ENCODE measurements around the gene PRUNE2. TPM values are rescaled to one million over a fixed set of nuclear protein-coding genes. Genes with fewer than 3 reads are reported as not detected.
"Not testable (repeated sequence)": the region's sequence is repeated elsewhere in the genome, so short reads cannot be mapped to it uniquely, and the experiment has no call there.

PRUNE2 gene
- total and polyA plus RNA-seq, 12 donors, result 1.9 to 68.0 (median 11.2) TPM

DNA sequence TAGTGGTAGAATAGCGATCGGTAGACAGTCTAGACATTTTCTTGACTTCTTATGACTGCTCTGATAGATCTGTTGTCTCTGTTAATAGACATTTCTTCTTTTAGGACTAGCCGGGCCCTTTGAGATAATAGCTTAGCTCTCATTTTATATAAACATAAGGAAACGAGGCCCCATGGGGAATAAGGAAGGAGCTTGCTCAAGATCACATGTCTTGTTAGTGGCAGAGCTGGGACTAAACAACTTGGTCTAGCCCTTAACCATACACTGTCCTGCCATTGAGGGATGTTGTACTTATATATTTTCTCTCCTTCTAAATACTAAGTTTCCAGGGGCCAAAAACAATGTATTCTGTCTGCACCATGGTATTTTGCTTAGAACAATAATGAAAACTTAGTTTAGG, 306.9 kb downstream of the PRUNE2 start:
- Histone ChIP-seq H3K4me1 (replicated peaks in 1 of 2) (no peaks in the 10 kb centered on the region), H3K4me3 (no peak overlapping the region), H3K36me3 (replicated peaks in 1 of 2) (no peaks in the 10 kb centered on the region), H3K27ac (no peak overlapping the region), H3K9me3 (replicated peaks in 1 of 3) (no peaks in the 10 kb centered on the region), H3K27me3 (no peaks in the 10 kb centered on the region)
- intact Hi-C loops (cut with DNase I), result no loop called here
- no peak for DNase-seq
- TF ChIP-seq CTCF (IDR thresholded peaks at IDR 0.05) (no peak), POLR2A (IDR thresholded peaks at IDR 0.05) (no peak)
- 79 to 85% (median 81%) methylated on average over 4 of the region's 4 CpGs for WGBS, 4 donors

DNA sequence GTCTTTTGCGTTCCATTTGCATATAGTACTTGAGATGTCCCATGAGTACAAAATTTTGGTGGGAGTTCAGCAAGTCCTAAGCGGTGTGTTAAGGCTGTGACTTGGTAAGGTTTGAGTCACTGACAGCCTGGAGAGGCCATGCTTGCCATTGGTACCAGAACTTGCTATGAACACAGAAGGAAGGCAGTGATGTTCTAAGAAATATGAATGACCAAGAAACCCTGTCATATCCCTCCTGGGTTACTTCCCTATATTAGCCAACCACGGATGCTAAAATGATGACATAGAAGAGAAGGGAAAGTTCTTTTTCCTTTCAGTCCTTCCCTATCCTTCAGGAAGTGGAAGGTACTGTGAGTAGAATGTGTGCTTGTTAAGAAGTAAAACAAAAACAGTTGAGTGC, 310.3 kb downstream of the PRUNE2 start:
- Histone ChIP-seq H3K27me3 (no peaks in the 10 kb centered on the region), H3K27ac (peak overlapping the region in 1 of 5 donors; percentile 1), H3K36me3 (replicated peaks in 1 of 2) (no peaks in the 10 kb centered on the region), H3K9me3 (replicated peaks in 1 of 3) (no peaks in the 10 kb centered on the region), H3K4me3 (no peak overlapping the region), H3K4me1 (replicated peaks in 1 of 2) (no peaks in the 10 kb centered on the region)
- TF ChIP-seq CTCF (IDR thresholded peaks at IDR 0.05) (peak in 2 of 6 experiments; percentile 11 to 13), POLR2A (IDR thresholded peaks at IDR 0.05) (no peak)
- 55 to 81% (median 61%) methylated on average over 3 of the region's 3 CpGs for WGBS, 4 donors
- intact Hi-C loops (cut with DNase I), result no loop called here
- no peak for DNase-seq

DNA sequence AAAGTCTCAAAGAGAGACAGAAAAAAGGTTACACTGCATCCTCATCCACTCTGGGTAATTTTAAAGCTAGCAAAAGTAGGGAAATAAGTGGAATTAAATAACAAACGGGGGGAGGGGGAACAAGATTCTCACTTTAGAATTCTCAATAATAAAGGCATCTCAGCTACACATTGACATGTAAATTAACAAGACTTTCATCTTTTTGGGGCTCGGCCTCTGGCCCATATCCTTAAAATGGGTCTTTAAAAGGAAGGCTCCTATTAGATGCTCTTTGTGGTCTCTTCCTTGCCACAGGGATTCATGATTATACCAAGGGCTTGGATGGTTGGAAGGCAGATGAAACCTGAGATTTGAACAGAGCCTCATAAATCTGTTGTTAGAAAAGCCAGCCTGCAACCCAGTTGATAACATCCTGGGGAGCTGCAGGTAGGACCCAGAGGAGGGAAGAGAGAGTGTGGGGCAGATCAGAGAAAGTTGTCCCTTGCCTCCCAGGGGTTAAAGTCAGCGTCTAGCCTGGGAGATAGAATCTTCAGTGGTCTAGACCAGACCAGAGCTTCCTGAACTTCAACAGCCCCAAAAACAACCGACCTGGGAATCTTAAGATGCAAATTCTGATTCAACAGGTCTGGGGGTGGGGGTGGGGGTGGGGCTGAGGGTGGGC, 311.0 kb downstream of the PRUNE2 start:
- TF ChIP-seq POLR2A (IDR thresholded peaks at IDR 0.05), result no peak
- no peak for TF ChIP-seq CTCF (IDR thresholded peaks at IDR 0.05)
- no peaks in the 10 kb centered on the region for H3K27me3 ChIP-seq
- intact Hi-C loops (cut with DNase I), result no loop called here
- H3K36me3 ChIP-seq (replicated peaks in 1 of 2), result no peaks in the 10 kb centered on the region
- WGBS, 4 donors, result 36 to 58% (median 55%) methylated on average over 4 of the region's 4 CpGs
- no peak for DNase-seq
- H3K4me3 ChIP-seq, result no peak overlapping the region
- no peaks in the 10 kb centered on the region for H3K9me3 ChIP-seq (replicated peaks in 1 of 3)
- H3K4me1 ChIP-seq (replicated peaks in 1 of 2), result no peaks in the 10 kb centered on the region
- no peak overlapping the region for H3K27ac ChIP-seq

GRCh38 chr9:76593961-76594735, 311.8 kb downstream of the PRUNE2 start:
- H3K9me3 ChIP-seq (replicated peaks in 1 of 3); H3K27me3 ChIP-seq; H3K4me1 ChIP-seq (replicated peaks in 1 of 2); intact Hi-C loops (cut with DNase I); H3K36me3 ChIP-seq (replicated peaks in 1 of 2); H3K27ac ChIP-seq; H3K4me3 ChIP-seq; DNase-seq: not testable (repeated sequence)
- WGBS, 4 donors, result 23 to 34% (median 30%) methylated on average over 4 of the region's 4 CpGs

Measured in adrenal gland (tissue), 12 donors.